OCI-LY3 (cell line): ENCODE data around the gene FAM117B.

Experiments
- H2AFZ ChIP-seq: fragments of 200-600, 300-600 bp; shearing (Covaris generic); 2 replicates; pipeline ENCODE4 v1.6.0; 2014; ENCODE audit warnings: antibody characterized with exemption, low read depth, low read length
- H3K27ac ChIP-seq: fragments of 200-600, 300-600 bp; sonication (generic); 2 replicates; pipeline ENCODE4 v1.5.1; 2014; ENCODE audit warnings: mild to moderate bottlenecking, low read length, moderate library complexity, mixed read lengths
- H3K27me3 ChIP-seq: fragments of 200-600, 300-600 bp; sonication (generic); 2 replicates; pipeline ENCODE4 v1.6.1; 2014; ENCODE audit warnings: low read depth, low read length, mixed read lengths
- H3K36me3 ChIP-seq: fragments of 200-600, 300-600 bp; sonication (generic); replicated peaks from 2 replicates; pipeline ENCODE3; 2014; ENCODE audit warnings: low read depth, low read length, mixed read lengths
- H3K4me1 ChIP-seq: fragments of 300-600, 200-600 bp; sonication (generic); 2 replicates; pipeline ENCODE4 v1.6.1; 2014; ENCODE audit warnings: low read length, mixed read lengths
- H3K4me2 ChIP-seq: fragments of 200-600, 300-600 bp; sonication (generic); 2 replicates; pipeline ENCODE4 v1.6.1; 2014; ENCODE audit warnings: low read length, mixed read lengths
- H3K4me3 ChIP-seq: fragments of 300-600, 200-600 bp; sonication (generic); 2 replicates; pipeline ENCODE4 v1.5.1; 2014; ENCODE audit warnings: antibody characterized with exemption, mild to moderate bottlenecking, low read length, moderate library complexity
- H3K79me2 ChIP-seq: fragments of 300-600, 200-600 bp; shearing (Covaris generic); 2 replicates; pipeline ENCODE4 v1.6.1; 2014; ENCODE audit warnings: mild to moderate bottlenecking, low read length, mixed read lengths
- H3K9ac ChIP-seq: fragments of 300-600, 200-600 bp; shearing (Covaris generic); 2 replicates; pipeline ENCODE4 v1.6.0; 2014; ENCODE audit warnings: mild to moderate bottlenecking, low read length, moderate library complexity
- H3K9me3 ChIP-seq: fragments of 200-600, 300-600 bp; shearing (Covaris generic); 2 replicates; pipeline ENCODE4 v1.6.1; 2014; ENCODE audit warnings: low read length, mixed read lengths; ENCODE audit not compliant: insufficient read depth
- H4K20me1 ChIP-seq: fragments of 200-600, 300-600 bp; sonication (generic); 2 replicates; pipeline ENCODE4 v1.6.1; 2016; ENCODE audit warnings: low read length, mixed read lengths; ENCODE audit not compliant: insufficient read depth
- EZH2phosphoT487 ChIP-seq: fragments of 200-600 bp; shearing (Covaris generic); IDR thresholded peaks from 2 replicates; pipeline ENCODE4 v1.6.1; 2018; ENCODE audit warnings: antibody characterized with exemption, mixed run types, low read depth
- TF ChIP-seq, protein P1 (sequence below): fragments of 200-600, 300-600 bp; sonication (generic); IDR thresholded peaks from 2 replicates; pipeline ENCODE4 v1.5.1; 2014; ENCODE audit warnings: antibody characterized with exemption, low read length, low read depth

The FAM117B gene

DNA sequence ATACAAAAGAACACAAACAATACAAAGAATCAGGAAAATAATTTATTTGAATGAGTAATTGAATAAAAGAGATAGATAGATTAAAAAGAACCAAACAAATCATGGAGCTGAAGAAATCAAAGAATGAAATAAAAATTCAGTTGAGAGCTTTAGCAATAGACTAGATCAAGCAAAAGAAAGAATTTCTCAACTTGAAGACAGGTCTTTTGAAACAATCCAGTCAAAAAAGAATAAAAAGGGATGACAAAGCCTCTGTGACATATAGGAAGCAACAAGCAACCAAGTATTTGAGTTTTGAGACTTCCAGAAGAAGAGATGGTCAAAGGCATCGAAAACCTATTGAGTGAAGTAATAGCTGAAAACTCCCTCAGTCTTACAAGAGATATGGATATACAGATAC, 108.8 kb downstream of the FAM117B start:
- H3K9ac ChIP-seq, result no peak overlapping the region
- peaks cover 24% of the 10 kb centered on the region for H3K9me3 ChIP-seq
- peaks cover 34% of the 10 kb centered on the region for H3K36me3 ChIP-seq

DNA sequence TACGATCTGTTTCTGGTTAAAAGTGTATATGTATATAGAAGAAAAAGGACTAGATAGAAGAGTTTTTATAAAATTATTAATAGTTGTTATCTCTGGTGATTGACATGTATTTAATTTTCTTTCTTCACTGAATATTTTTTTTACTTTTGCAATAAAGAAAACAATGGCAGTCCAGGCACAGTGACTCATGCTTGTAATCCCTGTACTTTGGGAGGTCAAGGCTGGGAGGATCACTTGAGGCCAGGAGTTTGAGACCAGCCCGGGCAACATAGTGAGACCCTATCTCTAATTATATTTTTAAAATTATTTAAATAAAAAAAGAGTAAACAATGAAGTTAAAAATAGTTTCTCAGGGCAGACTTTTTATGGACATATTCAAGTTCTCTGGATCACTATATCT, 114.7 kb downstream of the FAM117B start:
- Histone ChIP-seq H4K20me1 (peaks cover 4% of the 10 kb centered on the region), H3K9ac (no peak overlapping the region), H3K36me3 (peaks cover 4% of the 10 kb centered on the region), H3K9me3 (no peaks in the 10 kb centered on the region), H3K27ac (no peak overlapping the region), H2AFZ (no peak overlapping the region), H3K4me3 (no peak overlapping the region), H3K4me1 (peaks cover 18% of the 10 kb centered on the region), H3K4me2 (no peak overlapping the region), H3K27me3 (no peaks in the 10 kb centered on the region), H3K79me2 (no peaks in the 10 kb centered on the region)
- no peak for TF ChIP-seq EZH2phosphoT487

More for the DNA sequence above, 108.8 kb downstream of the FAM117B start:
- Histone ChIP-seq H3K4me2 (no peak overlapping the region), H4K20me1 (no peaks in the 10 kb centered on the region), H3K27ac (no peak overlapping the region), H2AFZ (no peak overlapping the region), H3K4me3 (no peak overlapping the region), H3K4me1 (no peaks in the 10 kb centered on the region), H3K27me3 (no peaks in the 10 kb centered on the region), H3K79me2 (no peaks in the 10 kb centered on the region)
- TF ChIP-seq EZH2phosphoT487, result no peak
- TF ChIP-seq, protein P1, sequence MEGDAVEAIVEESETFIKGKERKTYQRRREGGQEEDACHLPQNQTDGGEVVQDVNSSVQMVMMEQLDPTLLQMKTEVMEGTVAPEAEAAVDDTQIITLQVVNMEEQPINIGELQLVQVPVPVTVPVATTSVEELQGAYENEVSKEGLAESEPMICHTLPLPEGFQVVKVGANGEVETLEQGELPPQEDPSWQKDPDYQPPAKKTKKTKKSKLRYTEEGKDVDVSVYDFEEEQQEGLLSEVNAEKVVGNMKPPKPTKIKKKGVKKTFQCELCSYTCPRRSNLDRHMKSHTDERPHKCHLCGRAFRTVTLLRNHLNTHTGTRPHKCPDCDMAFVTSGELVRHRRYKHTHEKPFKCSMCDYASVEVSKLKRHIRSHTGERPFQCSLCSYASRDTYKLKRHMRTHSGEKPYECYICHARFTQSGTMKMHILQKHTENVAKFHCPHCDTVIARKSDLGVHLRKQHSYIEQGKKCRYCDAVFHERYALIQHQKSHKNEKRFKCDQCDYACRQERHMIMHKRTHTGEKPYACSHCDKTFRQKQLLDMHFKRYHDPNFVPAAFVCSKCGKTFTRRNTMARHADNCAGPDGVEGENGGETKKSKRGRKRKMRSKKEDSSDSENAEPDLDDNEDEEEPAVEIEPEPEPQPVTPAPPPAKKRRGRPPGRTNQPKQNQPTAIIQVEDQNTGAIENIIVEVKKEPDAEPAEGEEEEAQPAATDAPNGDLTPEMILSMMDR, result no peak

DNA sequence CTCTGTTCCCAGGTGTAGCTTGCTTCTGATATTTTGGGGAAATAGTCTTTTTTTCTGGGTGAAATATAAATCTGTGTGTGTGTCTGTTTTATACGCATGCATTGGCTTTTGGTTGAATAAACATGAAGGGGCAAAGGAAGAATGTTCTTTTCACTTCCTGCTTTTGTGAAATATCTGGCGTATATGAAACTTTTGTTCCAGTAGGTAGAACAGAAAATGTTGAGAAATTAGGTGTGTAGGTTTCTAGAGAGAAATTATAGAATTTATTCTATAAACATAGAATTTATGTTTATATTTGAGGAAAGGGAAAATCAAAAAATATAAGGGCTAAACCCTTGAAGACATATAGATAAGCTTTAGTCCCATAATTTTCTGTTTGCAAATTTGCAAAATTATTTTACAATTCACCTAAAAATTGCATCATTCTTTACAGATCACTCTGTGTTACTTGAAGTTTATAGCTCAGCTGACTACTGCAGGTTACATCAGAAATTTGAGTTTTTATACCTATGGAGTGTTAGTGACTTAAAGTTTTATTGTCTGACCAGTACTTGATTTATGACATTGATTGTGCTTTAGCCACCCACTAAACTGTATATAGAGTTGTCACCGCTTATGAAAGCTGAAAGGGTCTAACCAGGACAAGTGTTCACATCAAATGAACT, 116.1 kb downstream of the FAM117B start:
- peak overlapping the region; percentile 48 for H3K4me2 ChIP-seq
- peak overlapping the region; percentile 17; the same call in 1 of the 2 replicates for H3K4me3 ChIP-seq
- H2AFZ ChIP-seq, result no peak overlapping the region
- H3K27me3 ChIP-seq, result no peaks in the 10 kb centered on the region
- peak overlapping the region; percentile 34 for H3K27ac ChIP-seq
- no peaks in the 10 kb centered on the region for H3K9me3 ChIP-seq
- H3K4me1 ChIP-seq, result peaks cover 18% of the 10 kb centered on the region
- peaks cover 4% of the 10 kb centered on the region for H4K20me1 ChIP-seq
- TF ChIP-seq, protein P1, result no peak
- TF ChIP-seq EZH2phosphoT487, result no peak
- peaks cover 4% of the 10 kb centered on the region for H3K36me3 ChIP-seq
- no peaks in the 10 kb centered on the region for H3K79me2 ChIP-seq
- no peak overlapping the region; the same call in 1 of the 2 replicates for H3K9ac ChIP-seq

DNA sequence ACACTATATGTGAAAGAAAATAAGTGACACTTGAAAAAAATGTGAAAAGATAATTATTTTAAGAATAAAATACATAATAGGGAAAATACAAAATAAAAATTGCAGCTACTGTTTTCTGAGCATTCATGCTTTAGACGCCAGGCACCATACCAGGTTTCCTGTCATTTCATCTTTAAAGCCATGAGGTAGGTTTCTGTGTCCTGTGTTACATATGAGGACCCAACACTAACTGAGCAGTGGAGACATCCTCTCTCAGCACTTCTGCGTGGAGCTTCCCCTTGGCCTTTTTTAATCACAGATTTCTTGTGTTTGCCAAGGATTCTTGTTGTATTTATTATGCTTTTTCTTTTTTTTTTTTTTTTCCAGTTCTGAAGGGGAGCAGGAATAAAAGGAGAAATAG, 117.3 kb downstream of the FAM117B start:
- peaks cover 18% of the 10 kb centered on the region for H3K4me1 ChIP-seq
- H3K36me3 ChIP-seq, result peaks cover 4% of the 10 kb centered on the region
- no peaks in the 10 kb centered on the region for H3K27me3 ChIP-seq
- no peaks in the 10 kb centered on the region for H3K9me3 ChIP-seq
- H3K9ac ChIP-seq, result no peak overlapping the region
- no peak overlapping the region for H3K27ac ChIP-seq
- H3K4me3 ChIP-seq, result no peak overlapping the region
- no peak for TF ChIP-seq EZH2phosphoT487
- TF ChIP-seq, protein P1, result no peak
- no peaks in the 10 kb centered on the region for H3K79me2 ChIP-seq
- H2AFZ ChIP-seq, result no peak overlapping the region
- H4K20me1 ChIP-seq, result peaks cover 4% of the 10 kb centered on the region
- H3K4me2 ChIP-seq, result no peak overlapping the region
